ENCODE results near the gene PAQR5.
"Not testable (repeated sequence)": the region's sequence is repeated elsewhere in the genome, so short reads cannot be mapped to it uniquely, and the experiment has no call there.

DNA sequence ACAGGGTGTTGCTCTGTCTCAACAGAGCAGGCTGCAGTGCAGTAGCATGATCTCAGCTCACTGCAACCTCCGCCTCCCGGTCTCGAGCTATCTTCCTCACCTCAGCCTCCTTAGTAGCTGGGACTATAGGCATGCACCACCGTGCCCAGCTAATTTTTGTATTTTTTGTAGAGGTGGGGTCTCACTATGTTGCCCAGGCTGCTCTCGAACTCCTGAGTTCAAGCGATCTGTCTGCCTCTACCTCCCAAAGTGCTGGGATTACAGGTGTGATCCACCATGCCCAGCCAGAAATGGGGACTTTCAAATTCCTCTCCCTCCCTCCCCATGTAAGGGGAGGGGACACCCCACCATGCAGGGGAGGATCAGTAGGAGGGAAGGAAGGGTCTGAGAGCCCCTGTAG lies 3.4 kb downstream of the PAQR5 start:
- TF ChIP-seq, protein P1, sequence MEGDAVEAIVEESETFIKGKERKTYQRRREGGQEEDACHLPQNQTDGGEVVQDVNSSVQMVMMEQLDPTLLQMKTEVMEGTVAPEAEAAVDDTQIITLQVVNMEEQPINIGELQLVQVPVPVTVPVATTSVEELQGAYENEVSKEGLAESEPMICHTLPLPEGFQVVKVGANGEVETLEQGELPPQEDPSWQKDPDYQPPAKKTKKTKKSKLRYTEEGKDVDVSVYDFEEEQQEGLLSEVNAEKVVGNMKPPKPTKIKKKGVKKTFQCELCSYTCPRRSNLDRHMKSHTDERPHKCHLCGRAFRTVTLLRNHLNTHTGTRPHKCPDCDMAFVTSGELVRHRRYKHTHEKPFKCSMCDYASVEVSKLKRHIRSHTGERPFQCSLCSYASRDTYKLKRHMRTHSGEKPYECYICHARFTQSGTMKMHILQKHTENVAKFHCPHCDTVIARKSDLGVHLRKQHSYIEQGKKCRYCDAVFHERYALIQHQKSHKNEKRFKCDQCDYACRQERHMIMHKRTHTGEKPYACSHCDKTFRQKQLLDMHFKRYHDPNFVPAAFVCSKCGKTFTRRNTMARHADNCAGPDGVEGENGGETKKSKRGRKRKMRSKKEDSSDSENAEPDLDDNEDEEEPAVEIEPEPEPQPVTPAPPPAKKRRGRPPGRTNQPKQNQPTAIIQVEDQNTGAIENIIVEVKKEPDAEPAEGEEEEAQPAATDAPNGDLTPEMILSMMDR (IDR thresholded peaks at IDR 0.05; ENCODE audit: low read depth, low read length, missing input control): not testable (repeated sequence)
- TF ChIP-seq, protein P2, sequence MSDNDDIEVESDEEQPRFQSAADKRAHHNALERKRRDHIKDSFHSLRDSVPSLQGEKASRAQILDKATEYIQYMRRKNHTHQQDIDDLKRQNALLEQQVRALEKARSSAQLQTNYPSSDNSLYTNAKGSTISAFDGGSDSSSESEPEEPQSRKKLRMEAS (IDR thresholded peaks at IDR 0.05): not testable (repeated sequence)
- TF ChIP-seq SP1 (IDR thresholded peaks at IDR 0.05): not testable (repeated sequence)

All from liver (tissue), 3 donors.